HepG2 (cell line): Measurements from ENCODE around the gene HABP4. TPM values are rescaled to one million over a fixed set of nuclear protein-coding genes. Genes with fewer than 3 reads are reported as not detected.

Source experiments
- ATAC-seq: fragments of 200-7000 bp; cut with Tn5 transposase; 3 replicates; pipeline ENCODE4 v1.9.1; 2020; ENCODE audit warnings: mild to moderate bottlenecking, moderate library complexity
- BruUV-seq: library from RNA; stranded (reverse); fragments of 400-500 nt; replicated peaks from 2 replicates; lab custom pipeline; 2021; lab: Mats Ljungman, UMichigan
- CTCF ChIA-PET: fragments of 300-600 bp; formaldehyde crosslinking; extraction: SDS; loops from one replicate; lab custom pipeline; 2021; ENCODE audit warnings: low total read pairs, inconsistent platforms, low intra/inter-chr PET ratio; lab: Yijun Ruan, JAX
- POLR2A ChIA-PET: fragments of 350-600 bp; sonication (Branson Sonifier 250); formaldehyde crosslinking; loops from one replicate; lab custom pipeline; 2020; ENCODE audit warnings: antibody characterized with exemption, inconsistent platforms; lab: Yijun Ruan, JAX
- DNase-seq: peaks from one replicate; pipeline ENCODE4 v3.0.0-alpha.2; 2015; ENCODE audit warnings: low spot score
- FAIRE-seq: peaks from 3 replicates; lab custom pipeline; 2011; peaks lifted over from hg19 to GRCh38; lab: Jason Lieb, UNC
- H2AFZ ChIP-seq: one replicate; pipeline ENCODE4 v1.6.1; 2011; ENCODE audit warnings: low read length, inconsistent platforms
- H3K27ac ChIP-seq: fragments of 300-600 bp; 3 replicates; pipeline ENCODE4 v1.8.0; 2011; ENCODE audit warnings: mixed run types, mild to moderate bottlenecking, mixed read lengths, low read length, inconsistent platforms; ENCODE audit not compliant: insufficient read depth; ENCODE audit errors: extremely low read length
- H3K27me3 ChIP-seq, 2 experiments: fragments of 200-600 bp in 1 of 2; 2 replicates in 1 of 2; 3 replicates in 1 of 2; pipeline versions ENCODE4 v1.6.0 to v1.8.0; 2011; ENCODE audit warnings: low read length in 2 of 2, mild to moderate bottlenecking in 2 of 2, moderate library complexity in 2 of 2, inconsistent platforms in 1 of 2; ENCODE audit not compliant: insufficient read depth in 2 of 2, control insufficient read depth in 1 of 2
- H3K36me3 ChIP-seq, 2 experiments: fragments of 200-600 bp in 1 of 2; replicated peaks in 1 of 2; 2 replicates in 1 of 2; 3 replicates in 1 of 2; pipeline versions ENCODE4 v1.5.1 to v1.8.0; 2011; ENCODE audit warnings: low read length in 2 of 2, inconsistent platforms in 1 of 2; ENCODE audit not compliant: insufficient read depth in 2 of 2, control insufficient read depth in 1 of 2
- H3K4me1 ChIP-seq: 2 replicates; pipeline ENCODE4 v1.5.1; 2012; ENCODE audit warnings: low read length, inconsistent platforms; ENCODE audit not compliant: insufficient read depth
- H3K4me2 ChIP-seq: 2 replicates; pipeline ENCODE4 v1.6.0; 2011; ENCODE audit warnings: low read depth, low read length, inconsistent platforms
- H3K4me3 ChIP-seq, 3 experiments: fragments of 200-600 bp in 1 of 3; sonication (generic), shearing (Covaris generic) in 1 of 3; replicated peaks in 1 of 3; 2 replicates each; pipeline ENCODE4 v1.5.1; 2011 to 2016; ENCODE audit warnings: low read length in 3 of 3, inconsistent platforms in 2 of 3, low read depth in 2 of 3, mild to moderate bottlenecking in 2 of 3, control low read depth in 1 of 3, mixed read lengths in 1 of 3; ENCODE audit not compliant: insufficient read depth in 1 of 3
- H3K79me2 ChIP-seq: one replicate; pipeline ENCODE4 v1.6.1; 2011; ENCODE audit warnings: low read length, inconsistent platforms; ENCODE audit not compliant: insufficient read depth
- H3K9ac ChIP-seq: 2 replicates; pipeline ENCODE4 v1.6.0; 2011; ENCODE audit warnings: mild to moderate bottlenecking, low read depth, low read length, inconsistent platforms; ENCODE audit not compliant: insufficient read depth
- H3K9me3 ChIP-seq: 2 replicates; pipeline ENCODE4 v1.5.1; 2012; ENCODE audit warnings: mild to moderate bottlenecking, low read length
- H4K20me1 ChIP-seq: 2 replicates; pipeline ENCODE4 v1.6.0; 2011; ENCODE audit warnings: inconsistent platforms, mild to moderate bottlenecking, low read length, moderate library complexity; ENCODE audit not compliant: insufficient read depth
- AGO1 ChIP-seq: fragments of 200-400 bp; formaldehyde crosslinking; IDR thresholded peaks from 2 replicates; pipeline ENCODE4 v1.6.1; 2017; ENCODE audit warnings: mild to moderate bottlenecking, low read depth, low read length, moderate library complexity; ENCODE audit not compliant: poor library complexity, severe bottlenecking
- CSRNP1 ChIP-seq: sonication (generic); formaldehyde crosslinking; IDR thresholded peaks from 2 replicates; pipeline ENCODE4 v1.8.1; 2023; ENCODE audit warnings: mild to moderate bottlenecking, missing genetic modification reagents
- HMG20B ChIP-seq: conservative IDR thresholded peaks from 2 replicates; pipeline ENCODE4 v1.6.1; 2016; ENCODE audit warnings: missing genetic modification reagents, missing compliant biosample characterization
- HMGA1 ChIP-seq: sonication (generic); formaldehyde crosslinking; conservative IDR thresholded peaks from 2 replicates; pipeline ENCODE4 v1.4.0; 2020; ENCODE audit warnings: missing genetic modification reagents
- IRF9 ChIP-seq: sonication (generic); formaldehyde crosslinking; IDR thresholded peaks from 2 replicates; pipeline ENCODE4 v1.8.0; 2022; ENCODE audit warnings: missing genetic modification reagents, mild to moderate bottlenecking, borderline replicate concordance
- KDM5B ChIP-seq: sonication (generic); formaldehyde crosslinking; IDR thresholded peaks from 2 replicates; pipeline ENCODE4 v1.4.0; 2020; ENCODE audit warnings: missing genetic modification reagents, mild to moderate bottlenecking, borderline replicate concordance
- PLRG1 ChIP-seq: fragments of 450-650 bp; conservative IDR thresholded peaks from 2 replicates; pipeline ENCODE4 v1.6.1; 2016
- SETDB1 ChIP-seq: sonication (generic); formaldehyde crosslinking; IDR thresholded peaks from 2 replicates; pipeline ENCODE4 v1.5.1; 2020; ENCODE audit warnings: missing genetic modification reagents, mild to moderate bottlenecking, borderline replicate concordance
- SMAD1 ChIP-seq: sonication (generic); formaldehyde crosslinking; IDR thresholded peaks from 2 replicates; pipeline ENCODE4 v1.4.0; 2020; ENCODE audit warnings: missing genetic modification reagents, low read depth, mild to moderate bottlenecking, borderline replicate concordance
- TMF1 ChIP-seq: sonication (generic); formaldehyde crosslinking; IDR thresholded peaks from 2 replicates; pipeline ENCODE4 v1.8.1; 2022; ENCODE audit warnings: low read depth, missing genetic modification reagents
- TOPORS ChIP-seq: sonication (generic); formaldehyde crosslinking; IDR thresholded peaks from 2 replicates; pipeline ENCODE4 v1.8.0; 2023; ENCODE audit warnings: mild to moderate bottlenecking, missing genetic modification reagents
- WIZ ChIP-seq: sonication (generic); formaldehyde crosslinking; IDR thresholded peaks from 2 replicates; pipeline ENCODE4 v1.5.1; 2020; ENCODE audit warnings: mild to moderate bottlenecking, missing genetic modification reagents
- ZBTB38 ChIP-seq: sonication (generic); formaldehyde crosslinking; IDR thresholded peaks from 2 replicates; pipeline ENCODE4 v1.5.1; 2020; ENCODE audit warnings: mild to moderate bottlenecking, missing genetic modification reagents
- ZFP41 ChIP-seq: sonication (generic); formaldehyde crosslinking; IDR thresholded peaks from 2 replicates; pipeline ENCODE4 v1.4.0; 2020; ENCODE audit warnings: mild to moderate bottlenecking, missing genetic modification reagents, borderline replicate concordance
- ZMYM2 ChIP-seq: sonication (generic); formaldehyde crosslinking; IDR thresholded peaks from 2 replicates; pipeline ENCODE4 v1.8.0; 2022; ENCODE audit warnings: mild to moderate bottlenecking, missing genetic modification reagents
- ZNF768 ChIP-seq: sonication (generic); formaldehyde crosslinking; IDR thresholded peaks from 2 replicates; pipeline ENCODE4 v1.4.0; 2020; ENCODE audit warnings: missing genetic modification reagents
- WGBS: methylation state at CpG from one replicate; pipeline ENCODE4 v1.1.6; 2017; ENCODE audit warnings: low lambda C conversion rate; 5-methylcytosine and 5-hydroxymethylcytosine counted together
- in situ Hi-C: cut with HindIII; loops from 2 replicates; pipeline ENCODE4 v1.10.0; 2017; ENCODE audit warnings: low pct_unique_long_range_greater_than_20kb; ENCODE audit not compliant: extremely low pct_ligation_motif_present
- intact Hi-C: fragments of 100-400 bp; cut with micrococcal nuclease; formaldehyde crosslinking; loops from one replicate; pipeline ENCODE4 v1.10.0; 2022; ENCODE audit not compliant: unreplicated experiment
- polyA plus RNA-seq, 8 experiments: library from polyadenylated mRNA; depleted of rRNA in 3 of 8; stranded (reverse) in 7 of 8; unstranded in 1 of 8; fragments of >200 nt; fragmentation: Illumina TruSeq in 4 of 8; extraction: Trizol in 4 of 8; gene quantifications; 2 replicates each; pipeline versions ENCODE4 v1.2.1 to v1.2.3, GENCODE V29; 2011 to 2016; ENCODE audit warnings: low read depth in 4 of 8, missing spikeins in 1 of 8, mixed read lengths in 1 of 8; ENCODE audit not compliant: insufficient read depth in 1 of 8
- total RNA-seq, 5 experiments: library from RNA; depleted of rRNA; stranded (reverse); fragments of >200 nt; fragmentation: Illumina TruSeq; extraction: Trizol; gene quantifications; 2 replicates each; pipeline ENCODE4 v1.2.3, GENCODE V29; 2016; ENCODE audit warnings: low read depth in 1 of 5

Gene HABP4
- total and polyA plus RNA-seq, 2 of the 13 experiments (the other 11 are each of a cell fraction or from before 2014, with no cell fraction given), result 14.3 to 26.6 TPM

- H3K4me2 ChIP-seq, result no peak overlapping the region; the same call in 1 of the 2 replicates
- no peak for FAIRE-seq
- H3K27me3 ChIP-seq, result no peaks in the 10 kb centered on the region
- H3K27ac ChIP-seq, result peak overlapping the region; percentile 50
- H3K36me3 ChIP-seq, result peaks cover 7 to 35% of the 10 kb centered on the region in 2 experiments
- 96% methylated on average over 11 of the region's 11 CpGs for WGBS
- H3K9me3 ChIP-seq, result no peaks in the 10 kb centered on the region
- H3K79me2 ChIP-seq, result no peaks in the 10 kb centered on the region
- no peaks in the 10 kb centered on the region for H4K20me1 ChIP-seq
- no peak overlapping the region for H3K9ac ChIP-seq
- intact Hi-C loops (no loop called here), in situ Hi-C loops (no loop called here)
- ATAC-seq, result no peak
- H2AFZ ChIP-seq, result no peak overlapping the region
- CTCF ChIA-PET, result no interaction called here
- TF ChIP-seq ZMYM2 (CRISPR knock-in tag) (no peak), ZFP41 (CRISPR knock-in tag) (no peak), ZBTB38 (CRISPR knock-in tag) (0 out of 2 replicates have a peak, but pooled peaks have one; percentile 55), WIZ (no peak)
- TF ChIP-seq, all 625 proteins: peak for 1
- Histone ChIP-seq H3K4me3 (no peak overlapping the region), H3K4me1 (peaks cover 21% of the 10 kb centered on the region)
- POLR2A ChIA-PET, result interaction anchor here (1.5 kb wide), 1 partner anchor 12 kb away, joined by 9 read pairs; no protein-coding TSS in a partner anchor
- BruUV-seq, result no TSS peak
- no peak for DNase-seq
Observed at GRCh38 chr9:96503918-96504317, 53.9 kb downstream of the HABP4 start.

- H3K79me2 ChIP-seq, result no peaks in the 10 kb centered on the region
- no peak overlapping the region for H3K27ac ChIP-seq
- H3K9ac ChIP-seq, result no peak overlapping the region
- intact Hi-C loops, result no loop called here
- DNase-seq (no peak), FAIRE-seq (no peak), ATAC-seq (no peak)
- H3K9me3 ChIP-seq, result no peaks in the 10 kb centered on the region
- H2AFZ ChIP-seq, result no peak overlapping the region
- POLR2A ChIA-PET, result interaction anchor here (1.2 kb wide), 1 partner anchor 13 kb away, joined by 3 read pairs; no protein-coding TSS in a partner anchor
- WGBS, result 95% methylated on average over 13 of the region's 13 CpGs
- peaks cover 5 to 43% of the 10 kb centered on the region in 2 experiments for H3K36me3 ChIP-seq
- BruUV-seq, result no TSS peak
- H4K20me1 ChIP-seq, result no peaks in the 10 kb centered on the region
- in situ Hi-C loops, result no loop called here
- CTCF ChIA-PET, result no interaction called here
- peaks cover 21% of the 10 kb centered on the region for H3K4me1 ChIP-seq
- H3K27me3 ChIP-seq, result no peaks in the 10 kb centered on the region
- H3K4me2 ChIP-seq, result no peak overlapping the region
- TF ChIP-seq HMGA1, result no peak
- no peak for TF ChIP-seq SETDB1 (CRISPR knock-in tag)
- TF ChIP-seq CSRNP1 (CRISPR knock-in tag), result no peak
- no peak for TF ChIP-seq ZNF768 (CRISPR knock-in tag)
- TF ChIP-seq IRF9 (CRISPR knock-in tag), result no peak
- TF ChIP-seq HMG20B (CRISPR knock-in tag), result no peak
- TF ChIP-seq SMAD1 (CRISPR knock-in tag), result no peak
- TF ChIP-seq KDM5B (CRISPR knock-in tag), result no peak
- TF ChIP-seq AGO1, result no peak
- no peak for TF ChIP-seq TOPORS (CRISPR knock-in tag)
- TF ChIP-seq PLRG1, result no peak
- TF ChIP-seq TMF1 (CRISPR knock-in tag), result no peak
- no peak overlapping the region for H3K4me3 ChIP-seq
Observed at GRCh38 chr9:96505316-96505991, 55.5 kb downstream of the HABP4 start.
